ENCODE measurements around the gene PLA2G2E.

Gene PLA2G2E

GRCh38 chr1:19877181-19877750 is 46.2 kb downstream of the PLA2G2E start:
- TF ChIP-seq EGR1 (IDR thresholded peaks at IDR 0.05) (no peak), FOXM1 (IDR thresholded peaks at IDR 0.05; ENCODE audit: borderline replicate concordance, low read depth) (no peak), MAX (IDR thresholded peaks at IDR 0.05) (no peak), TAF1 (IDR thresholded peaks at IDR 0.05; ENCODE audit: low read depth) (no peak), NFIC (IDR thresholded peaks at IDR 0.05) (no peak), USF1 (IDR thresholded peaks at IDR 0.05) (no peak), RAD21 (IDR thresholded peaks at IDR 0.05; ENCODE audit: low read depth) (no peak)

- no peak for TF ChIP-seq TAF1 (IDR thresholded peaks at IDR 0.05; ENCODE audit: low read depth)
- peak; percentile 12; the same call in 1 of the 2 replicates for TF ChIP-seq RAD21 (IDR thresholded peaks at IDR 0.05; ENCODE audit: low read depth)
Observed at GRCh38 chr1:19872190-19872589, 51.2 kb downstream of the PLA2G2E start.

Data from Ishikawa (cell line).